GM19025 (cell line): ENCODE measurements around the gene ESX1.
"Not testable (repeated sequence)": the region's sequence is repeated elsewhere in the genome, so short reads cannot be mapped to it uniquely, and the experiment has no call there.

Experiments used
- ATAC-seq: cut with Tn5 transposase; IDR thresholded peaks from one replicate; pipeline ENCODE4 v1.9.1; 2021; ENCODE audit warnings: mild to moderate bottlenecking, low read depth, moderate library complexity; ENCODE audit not compliant: unreplicated experiment

Gene ESX1

GRCh38 chrX:104254442-104255115, at the start of gene ESX1:
ESX1 (minus strand) TSS chrX:104254933; CDS start chrX:104254849, 84 bp downstream.
- no peak for ATAC-seq

GRCh38 chrX:104295636-104296035, 40.9 kb upstream of the ESX1 start:
- no peak for ATAC-seq

GRCh38 chrX:104288961-104289360, 34.2 kb upstream of the ESX1 start:
- no peak for ATAC-seq

- no peak for ATAC-seq
These were observed 33.5 kb upstream of the ESX1 start for GRCh38 chrX:104288269-104288668.

- no peak for ATAC-seq
These were observed 30.5 kb upstream of the ESX1 start for GRCh38 chrX:104285201-104285600.

- ATAC-seq, result no peak
These were observed 29.8 kb upstream of the ESX1 start for GRCh38 chrX:104284507-104284906.

- ATAC-seq, result no peak
These were observed 27.5 kb upstream of the ESX1 start for GRCh38 chrX:104282166-104282725.

GRCh38 chrX:104281564-104281963, 26.8 kb upstream of the ESX1 start:
- ATAC-seq, result no peak

- no peak for ATAC-seq
These were observed 25.9 kb upstream of the ESX1 start for GRCh38 chrX:104280609-104281008.

GRCh38 chrX:104270916-104271512, 16.3 kb upstream of the ESX1 start:
- no peak for ATAC-seq

- ATAC-seq, result no peak
These were observed 15.5 kb upstream of the ESX1 start for GRCh38 chrX:104270212-104270611.

GRCh38 chrX:104255465-104255864, 732 bp upstream of the ESX1 start:
- ATAC-seq, result no peak

- ATAC-seq, result no peak
These were observed 929 bp downstream of the ESX1 start for GRCh38 chrX:104253567-104254441.

GRCh38 chrX:104250470-104250869, 4.3 kb downstream of the ESX1 start:
- no peak for ATAC-seq

GRCh38 chrX:104230060-104230459, 24.7 kb downstream of the ESX1 start:
- ATAC-seq, result not testable (repeated sequence)

- no peak for ATAC-seq
These were observed 43.5 kb downstream of the ESX1 start for GRCh38 chrX:104211187-104211586.

GRCh38 chrX:104205548-104205947, 49.2 kb downstream of the ESX1 start:
- no peak for ATAC-seq
